ENCODE results near the gene HOXA1. TPM values are rescaled to one million over a fixed set of nuclear protein-coding genes. Genes with fewer than 3 reads are reported as not detected.

Gene HOXA1
- total and polyA plus RNA-seq, 2 of the 8 experiments (the other 6 are each of a cell fraction or from before 2014, with no cell fraction given): not detected

- no peak overlapping the region for H2BK15ac ChIP-seq (ENCODE audit: low read length)
- 92% methylated on average over 4 of the region's 4 CpGs; no CpG with 5 or more reads in 1 of the 2 experiments for whole genome bisulfite sequencing, 2 experiments (ENCODE audit: extremely low coverage in 1 of 2, insufficient coverage in 1 of 2, insufficient read length in 1 of 2, insufficient replicate concordance in 2 of 2, low coverage in 1 of 2, low lambda C conversion rate in 2 of 2, missing lambda C conversion rate in 1 of 2)
- no peak overlapping the region for H2BK120ac ChIP-seq (replicated peaks; ENCODE audit: low read depth, low read length)
- no peak overlapping the region for H3K18ac ChIP-seq (ENCODE audit: extremely low read depth, low read length)
- H3K79me1 ChIP-seq (ENCODE audit: low read depth, low read length): no peaks in the 10 kb centered on the region
- no peak overlapping the region for H3K4me3 ChIP-seq (ENCODE audit: extremely low read depth in 1 of 4, insufficient read depth in 2 of 4, low read depth in 3 of 4, low read length in 4 of 4)
- H2AFZ ChIP-seq (ENCODE audit: low read length): no peak overlapping the region
- H4K8ac ChIP-seq (ENCODE audit: extremely low read depth, insufficient read depth, low read length): no peak overlapping the region
- H3K79me2 ChIP-seq (ENCODE audit: control insufficient read depth in 1 of 2, insufficient read depth in 2 of 2, low read length in 2 of 2): no peaks in the 10 kb centered on the region
- no peak for TF ChIP-seq HDAC6 (IDR thresholded peaks at IDR 0.05; ENCODE audit: low read depth, low read length)
- TF ChIP-seq SP2 (IDR thresholded peaks at IDR 0.05; ENCODE audit: low read length): no peak
- no peak for TF ChIP-seq JUND (IDR thresholded peaks at IDR 0.05; ENCODE audit: low read length)
- no peak for TF ChIP-seq POLR2A (IDR thresholded peaks at IDR 0.05; ENCODE audit: control extremely low read depth in 1 of 2, low read depth in 2 of 2, low read length in 2 of 2)
- TF ChIP-seq RBBP5 (IDR thresholded peaks at IDR 0.05; ENCODE audit: borderline replicate concordance, low read depth, low read length): no peak
- no peak for TF ChIP-seq SRF (IDR thresholded peaks at IDR 0.05; ENCODE audit: low read depth, low read length)
- TF ChIP-seq CREB1 (IDR thresholded peaks at IDR 0.05): no peak
- TF ChIP-seq EP300 (IDR thresholded peaks at IDR 0.05; ENCODE audit: borderline replicate concordance in 1 of 2, low read depth in 2 of 2, low read length in 2 of 2): no peak
- TF ChIP-seq CEBPB (IDR thresholded peaks at IDR 0.05; ENCODE audit: low read depth, low read length): no peak
- no peak for TF ChIP-seq ZNF274 (IDR thresholded peaks at IDR 0.05; ENCODE audit: borderline replicate concordance, extremely low read depth, low read length)
- no peak for TF ChIP-seq TAF1 (IDR thresholded peaks at IDR 0.05; ENCODE audit: low read depth, low read length)
- TF ChIP-seq CBX8 (IDR thresholded peaks at IDR 0.05; ENCODE audit: borderline replicate concordance, low read depth, low read length): no peak
- H3K4me2 ChIP-seq (ENCODE audit: insufficient read depth in 1 of 2, low read depth in 2 of 2, low read length in 2 of 2): no peak overlapping the region
- no peak overlapping the region for H4K91ac ChIP-seq (replicated peaks; ENCODE audit: insufficient read length, low read length)
- no peaks in the 10 kb centered on the region for H3K36me3 ChIP-seq (ENCODE audit: control insufficient read depth in 2 of 4, insufficient read depth in 4 of 4, low read length in 3 of 4)
- POLR2A ChIA-PET (ENCODE audit: partially characterized antibody): no interaction called here
- H2BK12ac ChIP-seq (ENCODE audit: low read depth, low read length): no peak overlapping the region
- no peaks in the 10 kb centered on the region for H3K27me3 ChIP-seq (replicated peaks in 1 of 4; ENCODE audit: control insufficient read depth in 3 of 4, extremely low read depth in 1 of 4, insufficient read depth in 3 of 4, low read length in 3 of 4)
- no peak for DNase-seq (ENCODE audit: low read depth in 1 of 2, low spot score in 2 of 2)
- no peaks in the 10 kb centered on the region for H3K9me3 ChIP-seq (ENCODE audit: insufficient read depth in 2 of 2, low read depth in 1 of 2, low read length in 1 of 2)
- H3K4me1 ChIP-seq (replicated peaks in 1 of 4; ENCODE audit: control insufficient read depth in 3 of 4, insufficient read depth in 4 of 4, low read length in 3 of 4): no peaks in the 10 kb centered on the region
- CTCF ChIA-PET (ENCODE audit: partially characterized antibody): interaction anchor here (1.2 to 2.2 kb wide), 2 partner anchors 12 to 14 kb away, joined by 3 to 8 read pairs; no protein-coding TSS in a partner anchor
- no peak overlapping the region for H2BK5ac ChIP-seq (ENCODE audit: low read depth, low read length)
- H2AK5ac ChIP-seq (ENCODE audit: low read depth, low read length): no peak overlapping the region
- no peaks in the 10 kb centered on the region for H4K20me1 ChIP-seq (replicated peaks in 1 of 2; ENCODE audit: control insufficient read depth in 1 of 2, insufficient read depth in 2 of 2, low read length in 2 of 2)
- no peak overlapping the region for H3K4ac ChIP-seq (replicated peaks; ENCODE audit: insufficient read length, low read depth, low read length)
- no peak overlapping the region for H2BK20ac ChIP-seq (ENCODE audit: low read length)
- H3K23me2 ChIP-seq (ENCODE audit: low read depth, low read length): no peaks in the 10 kb centered on the region
- FAIRE-seq: no peak
- no peak overlapping the region for H3K23ac ChIP-seq (ENCODE audit: insufficient read length)
- H4K5ac ChIP-seq (ENCODE audit: insufficient read length, low read depth, low read length): no peak overlapping the region
- H3K27ac ChIP-seq (ENCODE audit: low read depth, low read length): no peak overlapping the region
- no peak overlapping the region for H3K9ac ChIP-seq (replicated peaks in 1 of 4; ENCODE audit: extremely low read depth in 1 of 4, low read depth in 3 of 4, low read length in 3 of 4)
- no peak overlapping the region for H3K14ac ChIP-seq (ENCODE audit: insufficient read length)
- no peak overlapping the region for H3K56ac ChIP-seq (replicated peaks; ENCODE audit: insufficient read length, low read depth, low read length)
Observed at GRCh38 chr7:27062946-27063345, 32.9 kb downstream of the HOXA1 start.
